HL-60 (cell line): Measurements from ENCODE around the gene MEF2A.

Experiments used
- CTCF ChIP-seq: IDR thresholded peaks from one replicate; pipeline ENCODE4 v1.5.1; 2011; ENCODE audit warnings: low read length, control low read depth, inconsistent platforms; ENCODE audit not compliant: insufficient read depth
- TF ChIP-seq, protein P1 (sequence below): IDR thresholded peaks from 2 replicates; pipeline ENCODE4 v1.6.1; 2012; ENCODE audit warnings: low read depth; ENCODE audit not compliant: insufficient replicate concordance

- no peak for TF ChIP-seq CTCF
- TF ChIP-seq, protein P1, sequence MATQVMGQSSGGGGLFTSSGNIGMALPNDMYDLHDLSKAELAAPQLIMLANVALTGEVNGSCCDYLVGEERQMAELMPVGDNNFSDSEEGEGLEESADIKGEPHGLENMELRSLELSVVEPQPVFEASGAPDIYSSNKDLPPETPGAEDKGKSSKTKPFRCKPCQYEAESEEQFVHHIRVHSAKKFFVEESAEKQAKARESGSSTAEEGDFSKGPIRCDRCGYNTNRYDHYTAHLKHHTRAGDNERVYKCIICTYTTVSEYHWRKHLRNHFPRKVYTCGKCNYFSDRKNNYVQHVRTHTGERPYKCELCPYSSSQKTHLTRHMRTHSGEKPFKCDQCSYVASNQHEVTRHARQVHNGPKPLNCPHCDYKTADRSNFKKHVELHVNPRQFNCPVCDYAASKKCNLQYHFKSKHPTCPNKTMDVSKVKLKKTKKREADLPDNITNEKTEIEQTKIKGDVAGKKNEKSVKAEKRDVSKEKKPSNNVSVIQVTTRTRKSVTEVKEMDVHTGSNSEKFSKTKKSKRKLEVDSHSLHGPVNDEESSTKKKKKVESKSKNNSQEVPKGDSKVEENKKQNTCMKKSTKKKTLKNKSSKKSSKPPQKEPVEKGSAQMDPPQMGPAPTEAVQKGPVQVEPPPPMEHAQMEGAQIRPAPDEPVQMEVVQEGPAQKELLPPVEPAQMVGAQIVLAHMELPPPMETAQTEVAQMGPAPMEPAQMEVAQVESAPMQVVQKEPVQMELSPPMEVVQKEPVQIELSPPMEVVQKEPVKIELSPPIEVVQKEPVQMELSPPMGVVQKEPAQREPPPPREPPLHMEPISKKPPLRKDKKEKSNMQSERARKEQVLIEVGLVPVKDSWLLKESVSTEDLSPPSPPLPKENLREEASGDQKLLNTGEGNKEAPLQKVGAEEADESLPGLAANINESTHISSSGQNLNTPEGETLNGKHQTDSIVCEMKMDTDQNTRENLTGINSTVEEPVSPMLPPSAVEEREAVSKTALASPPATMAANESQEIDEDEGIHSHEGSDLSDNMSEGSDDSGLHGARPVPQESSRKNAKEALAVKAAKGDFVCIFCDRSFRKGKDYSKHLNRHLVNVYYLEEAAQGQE: no peak
Measured at GRCh38 chr15:99708563-99708962, 142.8 kb downstream of the MEF2A start.
